HG02885 (cell line): ENCODE results near the gene PLCB2.

Experiments used
- ATAC-seq: cut with Tn5 transposase; IDR thresholded peaks from one replicate; pipeline ENCODE4 v1.9.1; 2021; ENCODE audit warnings: mild to moderate bottlenecking; ENCODE audit not compliant: unreplicated experiment, poor library complexity

Gene PLCB2, protein sequence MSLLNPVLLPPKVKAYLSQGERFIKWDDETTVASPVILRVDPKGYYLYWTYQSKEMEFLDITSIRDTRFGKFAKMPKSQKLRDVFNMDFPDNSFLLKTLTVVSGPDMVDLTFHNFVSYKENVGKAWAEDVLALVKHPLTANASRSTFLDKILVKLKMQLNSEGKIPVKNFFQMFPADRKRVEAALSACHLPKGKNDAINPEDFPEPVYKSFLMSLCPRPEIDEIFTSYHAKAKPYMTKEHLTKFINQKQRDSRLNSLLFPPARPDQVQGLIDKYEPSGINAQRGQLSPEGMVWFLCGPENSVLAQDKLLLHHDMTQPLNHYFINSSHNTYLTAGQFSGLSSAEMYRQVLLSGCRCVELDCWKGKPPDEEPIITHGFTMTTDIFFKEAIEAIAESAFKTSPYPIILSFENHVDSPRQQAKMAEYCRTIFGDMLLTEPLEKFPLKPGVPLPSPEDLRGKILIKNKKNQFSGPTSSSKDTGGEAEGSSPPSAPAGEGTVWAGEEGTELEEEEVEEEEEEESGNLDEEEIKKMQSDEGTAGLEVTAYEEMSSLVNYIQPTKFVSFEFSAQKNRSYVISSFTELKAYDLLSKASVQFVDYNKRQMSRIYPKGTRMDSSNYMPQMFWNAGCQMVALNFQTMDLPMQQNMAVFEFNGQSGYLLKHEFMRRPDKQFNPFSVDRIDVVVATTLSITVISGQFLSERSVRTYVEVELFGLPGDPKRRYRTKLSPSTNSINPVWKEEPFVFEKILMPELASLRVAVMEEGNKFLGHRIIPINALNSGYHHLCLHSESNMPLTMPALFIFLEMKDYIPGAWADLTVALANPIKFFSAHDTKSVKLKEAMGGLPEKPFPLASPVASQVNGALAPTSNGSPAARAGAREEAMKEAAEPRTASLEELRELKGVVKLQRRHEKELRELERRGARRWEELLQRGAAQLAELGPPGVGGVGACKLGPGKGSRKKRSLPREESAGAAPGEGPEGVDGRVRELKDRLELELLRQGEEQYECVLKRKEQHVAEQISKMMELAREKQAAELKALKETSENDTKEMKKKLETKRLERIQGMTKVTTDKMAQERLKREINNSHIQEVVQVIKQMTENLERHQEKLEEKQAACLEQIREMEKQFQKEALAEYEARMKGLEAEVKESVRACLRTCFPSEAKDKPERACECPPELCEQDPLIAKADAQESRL

DNA sequence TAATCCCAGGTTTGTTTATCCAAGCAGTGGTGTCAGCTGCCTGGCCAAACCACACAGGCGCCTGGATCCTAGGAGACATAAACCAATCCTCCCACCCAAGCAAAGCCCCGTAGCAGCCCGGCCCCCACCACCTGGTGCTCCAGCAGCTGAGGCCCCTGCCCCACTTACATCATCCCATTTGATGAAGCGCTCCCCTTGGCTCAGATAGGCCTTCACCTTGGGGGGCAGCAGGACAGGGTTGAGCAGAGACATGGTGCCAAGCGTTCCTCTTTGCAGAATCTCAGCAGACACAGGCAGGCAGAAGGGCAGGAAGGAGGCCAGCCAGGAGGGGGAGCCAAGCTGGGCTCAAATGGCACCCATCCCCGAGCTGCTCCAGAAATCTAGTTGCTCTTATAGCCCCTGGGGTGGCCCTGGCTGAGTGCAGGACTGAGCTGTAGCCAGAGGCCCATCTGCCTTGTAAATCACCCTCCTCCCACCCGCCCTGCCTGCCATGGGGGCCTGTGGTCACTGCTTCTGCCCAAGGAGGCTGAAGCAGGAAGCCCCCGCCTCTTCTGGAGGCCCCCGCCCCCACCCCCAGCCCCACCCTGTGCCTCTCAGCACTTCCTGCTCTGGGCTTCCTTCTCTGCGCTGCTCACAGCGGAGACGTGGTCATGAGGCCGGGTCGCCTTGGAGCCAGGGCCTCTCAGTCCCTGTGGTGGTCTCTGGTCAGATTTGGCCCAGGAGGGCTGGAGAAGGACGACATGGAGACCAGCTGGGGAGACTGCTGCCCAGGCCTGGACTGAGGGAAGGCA is at the start of gene PLCB2:
Gene PLCB2 (minus strand): TSS at position 515 of the 791 bp plus-strand sequence. CDS start 263 bp downstream, at position 252.
- ATAC-seq = peak; percentile 61

DNA sequence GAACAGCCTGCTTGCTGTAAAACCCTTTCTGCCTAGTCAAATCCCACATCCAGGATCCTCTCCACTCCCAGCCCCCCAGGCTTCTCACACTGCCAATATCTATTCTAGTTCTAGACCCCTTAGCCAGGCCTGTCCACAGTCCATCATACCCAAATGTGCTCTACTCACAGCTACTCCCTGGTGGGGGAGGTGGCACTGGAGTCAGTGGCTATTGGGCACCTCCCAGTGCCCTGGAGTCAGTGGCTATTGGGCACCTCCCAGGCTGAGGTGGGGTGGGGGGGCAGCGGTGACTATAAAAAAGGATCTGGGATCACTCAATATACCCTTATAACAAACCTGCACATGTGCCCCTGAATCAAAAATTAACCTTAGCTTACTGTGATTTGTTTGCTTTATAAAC is 49.5 kb upstream of the PLCB2 start:
- ATAC-seq = no peak

DNA sequence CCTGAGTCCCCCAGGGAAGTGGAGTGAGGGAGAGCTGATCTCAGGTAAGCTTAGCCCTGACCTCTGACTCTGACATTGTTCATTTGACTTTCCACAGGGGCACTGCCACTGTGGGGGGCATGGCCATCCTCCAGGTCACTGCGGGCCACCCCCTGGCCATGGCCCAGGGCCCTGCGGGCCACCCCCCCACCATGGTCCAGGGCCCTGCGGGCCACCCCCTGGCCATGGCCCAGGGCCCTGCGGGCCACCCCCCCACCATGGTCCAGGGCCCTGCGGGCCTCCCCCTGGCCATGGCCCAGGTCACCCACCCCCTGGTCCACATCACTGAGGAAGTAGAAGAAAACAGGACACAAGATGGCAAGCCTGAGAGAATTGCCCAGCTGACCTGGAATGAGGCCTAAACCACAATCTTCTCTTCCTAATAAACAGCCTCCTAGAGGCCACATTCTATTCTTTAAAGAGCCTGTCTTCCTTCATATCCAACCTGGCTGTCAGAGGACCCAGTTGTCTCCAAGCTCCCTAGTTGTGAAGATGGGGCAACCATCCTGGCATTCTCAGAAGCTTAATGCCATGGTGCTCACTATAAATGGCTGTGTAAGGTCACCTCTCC is 48.3 kb upstream of the PLCB2 start:
- no peak for ATAC-seq

DNA sequence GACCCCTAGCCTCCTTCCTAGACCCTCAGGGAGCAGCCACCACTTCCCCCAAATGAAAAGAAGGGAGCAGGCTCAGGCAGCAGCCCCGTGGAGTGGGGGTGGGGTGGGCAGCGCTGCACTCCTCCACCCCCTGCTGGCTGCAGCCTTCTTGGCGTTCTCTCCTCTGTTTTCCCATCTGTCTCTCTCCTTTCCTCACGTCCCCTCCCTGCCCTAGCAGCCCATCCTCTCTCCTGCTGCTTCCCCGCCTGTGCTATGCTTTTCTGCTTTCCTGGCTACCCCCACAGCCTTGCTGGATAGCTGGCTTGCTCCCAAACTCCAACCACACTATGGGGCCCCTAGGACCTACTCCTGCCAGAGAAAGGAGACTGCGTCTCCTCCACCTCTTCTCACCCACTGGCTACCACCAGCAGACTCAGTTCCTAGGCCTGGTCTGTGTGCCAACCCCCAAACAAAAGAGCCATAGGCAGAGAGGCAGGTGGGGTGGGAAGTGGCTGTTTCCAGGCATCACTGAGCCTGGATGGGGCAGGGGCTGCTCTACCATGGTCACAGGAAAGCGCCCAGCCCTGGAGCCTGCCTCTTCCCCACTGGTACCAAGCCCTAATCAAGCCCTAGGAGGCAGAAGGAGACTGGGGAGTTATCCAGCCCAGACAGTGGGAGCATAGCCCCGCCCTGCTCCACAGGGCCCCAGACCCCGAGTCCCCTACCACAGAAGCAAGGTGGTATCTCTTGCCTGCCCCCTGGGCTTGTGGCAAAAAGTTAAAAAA is 46.9 kb upstream of the PLCB2 start:
- no peak for ATAC-seq

DNA sequence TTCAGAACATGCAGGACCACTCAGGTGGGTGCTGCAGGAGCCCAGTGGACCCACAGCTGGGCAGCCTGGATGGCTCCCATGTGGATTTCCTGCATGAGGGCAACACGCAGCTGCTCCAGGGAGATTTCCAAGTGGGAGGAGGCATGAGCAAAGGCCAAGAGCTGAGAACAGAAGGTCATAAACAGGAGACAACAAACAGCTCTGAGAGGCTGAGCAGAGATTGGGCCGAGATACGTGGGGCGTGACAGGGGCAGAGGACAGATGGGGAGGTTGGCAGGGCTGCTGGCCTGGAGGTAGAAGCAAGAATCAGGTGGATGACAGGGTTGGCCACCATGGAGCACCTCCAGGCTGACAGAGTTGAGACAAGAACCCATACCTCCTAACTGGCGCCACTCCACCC is 46.0 kb upstream of the PLCB2 start:
- no peak for ATAC-seq

DNA sequence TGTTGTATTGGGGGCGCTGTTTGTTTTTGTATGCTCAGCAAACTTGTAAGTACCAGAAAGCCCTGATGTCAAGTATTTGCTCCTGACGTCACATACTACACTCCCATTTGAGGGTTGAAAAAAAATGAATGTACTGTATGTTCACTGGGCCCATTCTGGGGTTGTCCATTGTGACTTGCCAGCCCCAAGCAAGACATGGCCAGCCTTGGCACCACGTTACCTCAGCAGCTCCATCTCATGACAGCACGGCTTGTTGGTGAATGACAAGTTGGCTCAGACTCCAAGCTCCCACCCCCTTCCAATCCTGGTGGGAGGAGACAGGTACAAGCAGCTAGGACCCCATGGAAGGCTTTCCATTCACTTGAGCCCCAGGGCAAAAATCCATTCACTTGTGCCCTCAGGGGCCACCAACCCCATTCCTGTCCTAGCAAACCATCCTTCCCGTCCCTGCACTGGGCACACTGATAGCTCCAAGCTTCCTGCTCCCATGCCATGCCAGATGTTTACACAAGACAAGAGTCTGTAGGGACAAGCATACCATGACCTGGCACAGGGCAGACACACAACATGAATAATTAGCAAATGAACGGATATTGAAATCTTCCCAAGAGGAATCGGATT is 44.7 kb upstream of the PLCB2 start:
- no peak for ATAC-seq

DNA sequence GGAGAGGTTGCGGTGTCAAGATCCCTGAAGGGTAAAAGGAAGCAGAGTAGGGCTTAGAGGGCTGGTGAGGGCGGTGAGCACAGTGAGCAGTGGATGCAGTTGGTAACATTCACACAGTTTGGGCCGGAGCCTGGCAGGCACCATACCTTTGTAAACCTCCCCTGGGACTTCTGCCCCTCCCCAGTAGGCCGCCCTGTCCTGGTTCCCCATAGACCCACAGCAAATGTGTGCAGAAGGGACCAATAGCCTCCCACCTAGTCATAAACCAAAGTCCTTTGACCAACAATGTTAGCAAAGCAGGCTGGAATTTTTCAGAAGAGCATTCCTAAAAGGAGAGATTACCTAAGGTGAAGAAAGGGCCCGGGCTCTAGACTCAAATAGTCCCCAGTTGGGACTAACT is 41.4 kb upstream of the PLCB2 start:
- no peak for ATAC-seq

DNA sequence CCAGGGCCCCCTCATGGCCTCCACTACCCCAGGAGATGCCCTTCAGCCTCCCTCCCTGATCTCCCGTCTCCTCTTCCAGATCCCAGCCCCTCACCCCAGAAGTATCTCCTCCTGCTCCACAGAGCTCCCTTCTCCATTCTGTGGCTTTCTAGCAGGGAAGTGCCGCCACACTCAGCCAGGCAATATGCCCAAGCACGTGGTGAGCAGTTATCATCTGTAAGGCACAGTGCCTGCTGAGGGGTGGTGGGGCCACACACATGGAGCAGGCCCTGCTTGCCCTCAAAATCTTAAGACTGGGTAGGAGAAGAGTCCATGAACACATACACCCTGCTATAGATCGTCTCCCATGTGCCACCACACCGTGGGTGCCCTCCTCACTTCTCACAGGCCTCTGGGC is 40.7 kb upstream of the PLCB2 start:
- no peak for ATAC-seq

DNA sequence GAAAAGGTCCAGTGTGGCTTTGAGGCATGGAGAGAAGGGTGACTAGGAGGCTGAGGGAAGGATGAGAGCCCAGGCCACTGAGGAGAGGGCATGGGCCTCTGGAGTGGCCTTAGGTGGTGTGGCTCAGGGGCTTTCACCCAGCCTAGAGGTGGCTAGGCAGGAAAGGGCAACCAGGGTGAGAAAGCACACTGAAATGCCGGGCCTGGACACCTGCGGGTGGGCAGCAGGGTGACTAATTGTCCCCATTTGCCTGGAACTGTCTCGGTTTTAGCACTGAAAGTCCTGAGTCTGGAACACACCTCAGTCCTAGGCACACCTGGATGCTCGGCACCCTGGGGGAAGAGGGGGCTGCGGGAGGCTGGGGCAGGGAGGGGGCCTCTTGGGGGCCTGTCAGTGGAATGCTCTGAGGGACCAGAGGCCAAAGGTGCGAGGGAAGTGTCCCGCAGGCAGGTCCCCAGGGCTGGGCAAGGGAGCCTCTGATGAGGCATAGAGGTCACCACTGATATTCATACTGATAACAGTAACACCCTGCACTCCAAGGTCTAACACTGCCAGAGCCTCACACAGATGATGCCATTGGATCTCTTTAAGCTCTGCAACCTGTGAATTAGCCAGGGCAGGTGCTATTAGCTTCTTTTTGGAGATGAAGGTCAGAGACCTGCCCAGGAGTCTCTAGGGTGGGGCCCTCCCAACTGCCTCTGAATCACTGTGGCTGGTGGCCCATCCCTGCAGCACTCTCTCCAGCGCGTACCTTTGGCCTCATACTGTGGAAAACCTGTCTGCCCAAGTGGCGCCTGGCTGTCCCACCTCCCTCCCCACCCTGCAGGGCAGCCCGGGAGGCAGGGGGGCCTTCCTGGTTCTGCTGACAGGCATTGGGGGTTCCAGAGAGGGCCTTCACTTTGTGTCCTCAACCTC is 40.1 kb upstream of the PLCB2 start:
- ATAC-seq = no peak

DNA sequence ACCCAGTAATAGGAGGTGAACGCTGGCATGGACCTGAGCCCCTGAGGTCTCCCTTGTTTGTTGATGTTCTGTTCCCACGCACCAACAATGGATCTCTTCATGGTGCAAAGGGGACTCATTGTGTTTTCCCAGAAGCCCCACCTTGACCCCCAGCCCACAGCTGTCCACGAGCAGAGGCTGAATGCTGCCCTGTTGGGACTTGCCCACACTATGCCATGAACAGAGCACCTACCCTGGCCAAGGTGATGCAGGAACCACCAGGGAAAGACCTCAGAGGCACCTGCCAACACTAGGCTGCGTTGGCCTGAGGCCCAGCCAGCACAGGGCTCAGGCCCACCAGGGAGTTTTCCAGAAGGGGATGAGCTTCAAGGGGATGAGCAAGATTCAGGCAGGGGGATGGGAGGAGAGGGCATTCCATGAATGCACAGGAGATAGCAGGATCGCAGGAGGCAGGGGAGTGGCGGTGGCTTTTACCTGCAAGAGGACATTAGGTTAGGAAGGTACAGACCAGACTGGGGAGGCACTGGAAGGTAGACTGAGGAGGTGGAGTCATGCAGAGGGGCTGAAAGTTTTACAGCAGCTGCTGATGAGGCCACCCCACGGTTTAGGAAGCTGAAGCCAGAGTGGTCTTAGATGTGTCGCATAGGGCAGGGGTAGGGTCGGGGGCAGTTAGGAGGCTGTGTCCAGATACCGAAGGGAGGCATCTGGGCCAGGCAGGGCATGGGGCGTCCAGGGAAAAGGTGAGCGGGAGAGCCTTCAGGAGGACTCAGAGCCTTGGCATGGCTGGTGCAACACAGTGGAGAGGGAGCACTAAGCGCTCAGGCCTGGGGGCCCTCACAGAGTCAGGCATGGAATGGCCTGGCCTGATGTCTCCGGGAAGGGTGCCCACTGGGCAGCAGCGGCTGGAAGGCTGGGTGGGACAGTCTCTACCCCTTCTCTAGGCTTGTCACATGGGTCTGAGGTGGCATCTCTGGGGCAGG is 39.1 kb upstream of the PLCB2 start:
- no peak for ATAC-seq

DNA sequence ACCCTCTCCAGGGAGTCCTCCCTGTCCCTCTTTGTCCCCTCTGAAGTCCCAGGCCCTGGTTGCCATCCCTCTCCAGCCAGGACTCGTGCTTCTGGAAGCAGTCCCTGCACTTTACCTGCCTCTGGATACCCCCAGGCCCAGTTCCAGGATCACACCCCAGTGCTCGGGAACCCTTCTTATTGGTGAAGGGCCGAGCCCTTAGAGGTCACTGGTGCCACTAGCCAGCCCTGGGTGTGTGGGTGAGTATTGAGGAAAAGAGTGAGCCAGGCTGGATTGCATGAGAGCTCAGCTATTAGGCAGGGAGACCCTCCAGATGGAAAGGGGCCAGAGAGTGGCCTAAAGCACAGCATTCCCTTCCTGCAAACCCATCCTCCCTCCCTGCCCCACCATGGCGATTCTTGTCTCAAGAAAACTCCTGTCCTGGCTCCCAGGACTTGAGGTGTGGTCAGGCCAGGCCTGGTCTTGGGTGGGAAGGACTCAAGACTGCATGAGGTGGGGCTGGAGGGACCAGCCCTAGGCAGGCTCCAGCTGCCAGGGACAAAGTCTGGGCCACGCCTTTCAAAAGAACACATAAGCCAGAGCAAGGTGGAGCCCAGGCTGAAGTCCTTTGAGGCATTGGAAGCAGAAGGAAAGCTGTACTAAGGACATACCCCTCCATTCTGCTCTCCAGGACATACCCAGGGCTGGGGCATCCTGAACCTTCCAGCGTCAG is 38.3 kb upstream of the PLCB2 start:
- no peak for ATAC-seq

DNA sequence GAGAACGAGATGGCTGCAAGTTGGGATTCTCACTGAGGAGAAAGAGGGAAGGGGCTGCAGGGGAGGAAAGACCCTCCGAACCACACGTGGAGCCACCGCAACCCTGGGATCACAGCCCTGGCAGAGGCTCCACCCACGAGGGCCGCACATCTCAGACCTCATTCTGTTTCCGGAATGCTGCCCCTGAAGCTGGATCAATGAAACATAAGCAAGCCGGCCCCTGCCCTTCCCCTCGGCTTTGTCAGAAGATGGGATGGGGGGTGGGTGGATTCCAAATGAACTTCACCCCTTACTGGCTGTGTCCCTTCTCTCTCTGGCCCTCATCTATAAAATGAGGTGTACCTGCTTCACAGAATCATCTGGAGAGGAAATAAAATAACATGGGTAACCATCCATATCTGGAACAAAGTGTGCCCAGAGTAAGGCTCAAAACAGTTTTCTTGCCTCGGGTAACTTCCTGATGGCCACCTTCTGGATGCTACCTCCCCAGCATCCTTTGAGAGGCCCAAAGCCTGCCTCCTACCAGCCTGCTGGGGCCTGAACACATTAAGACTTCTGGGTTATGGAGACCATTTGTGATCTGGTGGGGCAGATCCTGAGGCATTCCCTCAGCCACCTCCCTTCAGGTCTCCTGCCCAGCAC is 37.6 kb upstream of the PLCB2 start:
- ATAC-seq = no peak

DNA sequence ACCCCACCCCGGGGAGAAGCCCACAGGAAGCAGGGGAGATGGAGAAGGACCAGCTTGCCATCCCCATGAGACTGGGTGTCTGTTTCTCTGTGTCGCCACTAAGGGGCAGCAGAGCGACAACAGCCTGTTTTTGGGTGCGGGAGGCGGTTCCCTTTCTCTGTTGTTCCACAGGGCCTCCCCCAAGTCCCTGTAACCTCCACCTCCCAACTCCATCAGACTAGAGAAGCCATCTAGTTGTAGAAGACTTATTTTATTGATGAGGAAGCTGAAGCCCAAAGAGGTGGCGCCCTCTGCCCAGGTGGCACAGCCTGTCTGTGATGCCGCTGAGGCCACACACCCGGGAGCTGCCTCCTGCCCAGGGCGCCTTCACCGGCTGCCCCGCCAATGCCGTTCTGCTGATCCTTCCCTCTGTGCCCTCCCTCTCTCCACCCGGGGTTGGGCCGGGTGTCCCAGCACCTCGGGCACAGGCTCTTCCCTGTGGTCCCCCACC is 36.9 kb upstream of the PLCB2 start:
- ATAC-seq = no peak

DNA sequence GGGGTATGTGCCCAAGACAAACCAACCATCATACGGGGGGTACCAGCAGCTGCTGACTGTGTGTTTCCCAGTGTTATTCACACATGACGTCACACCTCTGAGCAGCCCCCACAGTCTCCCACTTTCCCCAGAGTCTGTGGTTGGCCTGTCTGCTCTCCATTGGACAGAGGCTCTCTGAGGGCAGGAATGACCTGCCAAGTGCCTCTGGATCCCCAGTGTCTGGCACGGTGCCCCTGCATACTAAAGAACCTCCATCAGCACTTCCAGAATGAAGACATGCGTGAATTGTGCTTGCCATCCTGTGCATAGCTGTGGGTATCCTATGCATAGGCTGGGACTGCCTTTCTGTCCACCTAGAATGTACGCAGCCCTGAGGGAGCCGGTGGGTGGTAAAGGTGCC is 36.5 kb upstream of the PLCB2 start:
- ATAC-seq = no peak

DNA sequence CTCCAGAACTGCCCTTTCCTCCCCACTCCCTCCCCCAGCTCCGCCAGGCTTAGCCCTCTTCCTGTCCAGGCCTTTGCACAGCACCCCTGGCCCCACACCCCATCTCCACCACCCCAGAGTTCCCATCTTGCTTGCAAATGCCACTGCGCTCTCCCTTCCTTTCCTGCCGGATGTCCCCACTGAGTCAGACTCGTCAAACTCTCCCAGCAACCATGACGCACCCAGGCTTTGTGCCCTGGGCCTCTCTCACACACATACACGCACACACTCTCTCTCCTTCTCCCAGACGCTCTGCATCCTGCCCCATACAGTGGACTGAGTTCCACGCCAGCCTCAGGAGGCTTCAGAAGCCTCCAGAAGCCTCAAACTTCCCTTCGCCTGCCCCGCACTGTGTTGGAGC is 35.8 kb upstream of the PLCB2 start:
- ATAC-seq = no peak
